Effector CD4-positive, alpha-beta T cell (primary cell): ENCODE data around the gene AKAP6.

Experiments used
- DNase-seq: peaks from one replicate; pipeline ENCODE4 v3.0.0-alpha.2; 2020

The AKAP6 gene

DNA sequence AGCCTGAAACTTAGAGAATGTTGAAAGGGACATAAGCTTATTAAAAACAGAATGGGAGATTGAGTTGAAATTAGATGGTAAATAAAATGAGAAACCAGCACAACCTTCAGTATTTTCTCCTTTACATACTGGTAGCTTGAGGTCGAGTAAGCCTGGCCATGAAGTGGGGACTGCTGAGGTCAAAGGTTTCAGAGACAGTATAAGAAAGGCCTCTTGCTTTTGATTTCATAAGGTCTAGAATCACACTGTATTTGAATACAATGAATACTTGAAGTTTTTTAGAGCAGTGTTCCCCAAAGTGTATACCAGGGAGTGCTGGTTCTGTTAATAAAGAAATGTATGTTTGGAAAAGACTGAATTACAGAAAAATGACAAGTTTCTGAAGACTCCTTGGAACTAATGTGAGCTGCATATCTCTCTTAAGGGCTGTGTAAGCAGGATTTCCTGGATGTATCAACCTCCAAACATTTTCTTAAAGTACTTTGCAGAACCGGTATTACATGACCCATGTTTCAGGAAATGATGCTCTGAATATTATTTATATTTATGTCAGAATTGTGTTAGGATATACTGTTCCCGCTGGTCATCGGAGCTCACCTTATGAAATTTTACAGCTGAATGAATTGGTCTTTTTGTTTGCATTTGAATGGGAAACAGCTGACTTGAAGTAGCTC is 85.0 kb downstream of the AKAP6 start:
- DNase-seq, result no peak

DNA sequence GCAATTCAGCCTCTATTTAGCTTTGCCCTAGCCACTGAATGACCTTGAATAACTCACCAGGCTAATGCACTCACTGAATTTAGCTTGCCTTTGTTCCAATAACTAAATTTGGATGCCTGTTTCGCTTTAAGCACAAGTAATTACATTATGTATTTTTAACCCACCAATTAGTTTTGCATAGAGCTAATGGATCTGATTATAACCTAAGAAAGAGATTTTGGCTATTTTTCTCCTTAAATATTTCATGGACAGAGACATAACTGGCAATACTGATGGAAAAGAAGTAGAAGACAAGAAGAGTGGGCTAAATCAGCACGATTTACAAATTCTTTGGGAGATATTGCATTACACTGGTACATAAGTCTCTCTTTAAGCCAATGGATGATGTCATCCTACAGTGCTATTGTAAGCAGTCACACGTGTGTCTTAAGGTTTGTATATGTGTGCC is 85.7 kb downstream of the AKAP6 start:
- DNase-seq, result no peak

DNA sequence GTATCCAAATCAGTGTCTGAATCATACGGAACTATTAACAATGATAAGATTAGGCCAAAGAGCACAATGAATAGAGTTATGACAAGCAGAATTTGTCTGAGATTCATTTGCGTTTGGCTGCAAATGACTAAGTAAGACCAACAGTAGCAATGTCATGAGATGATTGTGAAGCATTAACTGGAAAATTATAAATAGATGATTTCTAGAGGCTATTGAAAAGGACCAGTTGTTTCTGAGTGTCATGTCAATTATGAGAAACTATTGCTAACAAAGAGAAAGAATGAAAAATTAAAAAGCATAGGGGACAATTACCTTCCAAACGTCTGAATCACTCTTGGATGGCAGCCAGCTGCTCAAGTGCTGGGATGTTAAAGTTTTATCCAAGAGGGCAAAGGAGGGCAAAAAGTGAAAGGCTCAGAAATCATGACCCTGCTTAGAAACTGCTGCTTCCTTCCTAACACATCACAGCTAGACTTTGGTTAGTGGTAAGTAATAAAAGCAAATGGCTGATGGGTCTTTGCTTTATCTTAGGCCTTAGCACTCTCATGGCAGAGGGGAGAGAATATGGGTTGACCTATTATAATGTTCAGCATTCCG is 89.0 kb downstream of the AKAP6 start:
- no peak for DNase-seq

DNA sequence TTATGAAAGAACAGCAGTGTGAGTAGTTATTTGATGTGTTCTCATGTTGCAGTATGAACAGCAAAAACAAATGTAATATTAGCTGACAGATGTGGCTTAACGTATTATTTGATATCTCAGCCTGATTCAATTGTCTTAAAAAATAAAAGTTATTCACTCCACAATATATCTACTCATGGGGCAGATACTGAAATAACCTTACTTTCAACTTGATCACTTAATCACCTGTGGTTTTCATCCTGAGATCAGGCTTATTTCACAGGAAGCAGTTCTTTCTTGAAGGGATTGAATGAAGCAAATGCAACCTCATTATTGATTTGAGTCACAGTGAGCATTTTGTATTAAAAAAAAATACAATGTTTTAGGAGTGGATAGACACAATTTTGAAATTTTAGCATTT is 90.3 kb downstream of the AKAP6 start:
- DNase-seq, result no peak

DNA sequence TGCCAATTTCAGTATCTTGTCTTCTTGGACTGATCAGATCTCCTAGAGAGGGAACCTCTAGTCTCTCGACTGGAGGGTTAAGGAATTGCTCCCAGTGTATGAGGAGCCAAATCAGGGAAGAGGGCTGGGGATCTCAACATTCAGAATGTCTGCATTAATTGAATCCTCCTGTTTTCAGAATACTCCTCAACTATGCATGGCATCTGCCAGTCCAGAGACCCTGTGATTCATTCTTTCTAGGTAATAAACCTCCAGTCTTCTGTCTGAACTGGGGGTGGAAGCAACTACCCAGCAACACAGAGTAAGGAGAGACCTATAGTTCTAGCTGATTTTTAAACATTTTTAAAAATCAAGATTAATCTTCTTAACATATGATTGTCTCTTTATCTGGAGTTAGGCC is 92.7 kb downstream of the AKAP6 start:
- no peak for DNase-seq

DNA sequence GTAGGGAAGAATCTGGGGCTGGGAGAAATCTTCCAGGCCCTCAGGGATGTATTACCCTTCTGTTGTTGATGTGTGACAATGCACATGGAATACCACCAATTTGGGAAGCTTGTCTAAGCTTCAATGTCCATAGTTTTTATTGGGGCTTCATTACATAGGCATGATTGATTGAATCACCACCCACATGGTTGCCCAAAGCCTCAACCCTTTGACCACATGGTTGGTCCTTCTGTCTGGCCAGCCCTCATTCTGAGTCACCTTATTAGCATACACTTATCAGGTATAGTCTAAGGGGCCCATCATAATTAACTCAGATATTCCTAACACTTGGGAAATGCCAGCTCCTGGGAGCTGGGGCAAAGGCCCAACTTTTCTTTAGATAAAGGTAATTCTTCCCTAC is 93.3 kb downstream of the AKAP6 start:
- DNase-seq, result no peak

DNA sequence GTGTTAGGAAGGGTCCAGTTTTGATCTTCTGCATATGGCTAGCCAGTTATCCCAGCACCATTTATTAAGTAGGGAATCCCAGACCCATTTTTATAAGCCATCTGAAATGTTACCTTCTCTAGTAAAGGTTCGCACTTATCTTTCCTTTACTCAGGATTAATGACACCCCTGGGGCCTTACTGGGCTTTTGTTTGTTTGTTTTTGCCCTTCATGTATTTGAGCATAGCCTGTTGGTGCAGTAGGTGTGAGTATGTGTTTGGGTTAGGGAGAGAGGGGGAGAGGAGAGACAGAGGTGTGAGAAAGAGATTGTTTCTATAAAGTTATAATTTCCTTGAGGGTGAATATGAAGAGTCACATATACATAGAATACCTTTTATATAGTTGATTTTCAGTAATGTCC is 96.9 kb downstream of the AKAP6 start:
- no peak for DNase-seq

DNA sequence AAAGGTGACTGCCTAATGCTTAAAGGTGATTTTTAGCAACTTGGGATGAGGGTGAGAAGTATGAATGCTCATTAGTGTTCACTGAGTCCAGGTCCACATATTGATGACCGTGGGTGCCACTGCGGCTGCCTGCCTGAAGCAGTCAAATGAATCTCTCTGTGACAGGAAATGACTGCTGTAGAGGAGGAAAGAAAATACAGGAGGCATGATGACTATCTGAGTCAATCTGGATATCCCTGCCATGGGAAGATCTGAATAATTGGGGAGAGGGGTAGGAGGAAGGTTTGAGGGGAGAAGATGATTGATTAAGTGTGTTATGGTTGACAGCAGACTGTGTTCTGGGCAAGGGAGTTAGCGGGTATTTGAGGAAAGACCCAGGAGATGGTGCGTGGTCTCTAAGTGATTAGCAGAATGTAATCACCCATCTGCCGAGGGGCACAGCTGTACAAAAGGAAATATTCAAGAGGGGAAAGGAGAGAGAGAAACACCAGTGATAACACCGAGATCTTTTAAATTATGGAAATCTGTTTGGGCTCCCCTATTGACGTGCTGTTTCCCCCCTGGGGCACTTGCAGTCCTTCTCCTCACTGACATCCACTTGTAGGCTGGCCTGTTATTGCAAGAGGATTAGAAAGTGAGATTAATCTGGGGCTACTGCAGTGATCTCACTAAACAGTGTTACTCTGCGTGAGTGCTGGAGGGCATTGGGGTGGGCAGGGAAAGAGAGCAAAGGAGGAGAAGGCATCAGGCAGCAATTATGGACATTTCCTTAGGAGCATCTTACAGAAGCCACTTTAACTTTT is 97.7 kb downstream of the AKAP6 start:
- DNase-seq, result no peak

DNA sequence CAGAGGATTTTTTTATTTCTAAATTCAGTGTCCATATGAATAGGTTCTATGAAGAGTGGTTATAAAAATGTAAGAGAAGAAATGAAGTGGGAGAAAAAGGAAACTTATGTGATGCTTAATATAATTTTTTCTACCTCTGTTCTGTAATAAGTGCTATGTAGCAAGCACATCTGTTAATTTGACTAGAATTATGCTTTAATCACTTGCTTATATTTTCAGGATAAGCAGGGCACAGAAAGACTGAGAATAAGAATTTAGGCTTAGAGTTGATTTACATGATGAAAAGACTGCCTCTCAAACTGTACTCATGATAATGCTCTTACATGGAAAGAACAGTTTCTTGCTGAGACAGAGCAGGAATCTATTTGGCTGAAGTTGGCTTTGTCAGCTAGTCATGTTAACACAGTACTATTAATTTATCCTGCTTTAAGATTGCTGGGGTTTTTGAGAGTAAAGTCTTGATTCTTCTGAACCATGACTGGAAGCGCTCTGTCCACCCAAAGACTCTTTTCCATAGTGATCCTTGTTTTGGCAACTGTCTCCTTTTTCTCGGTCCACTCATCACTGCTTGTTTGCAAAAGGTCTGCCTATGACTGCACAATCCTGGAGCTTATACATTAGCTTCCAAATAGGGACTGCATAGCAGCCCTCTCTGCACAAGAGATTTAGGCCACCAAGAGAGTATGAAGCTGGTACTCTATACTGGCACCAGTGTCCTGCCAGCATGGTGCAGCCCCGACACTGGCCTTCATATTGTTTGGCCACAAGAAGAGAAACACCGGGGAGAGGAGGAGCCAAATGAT is 98.8 kb downstream of the AKAP6 start:
- DNase-seq, result no peak

DNA sequence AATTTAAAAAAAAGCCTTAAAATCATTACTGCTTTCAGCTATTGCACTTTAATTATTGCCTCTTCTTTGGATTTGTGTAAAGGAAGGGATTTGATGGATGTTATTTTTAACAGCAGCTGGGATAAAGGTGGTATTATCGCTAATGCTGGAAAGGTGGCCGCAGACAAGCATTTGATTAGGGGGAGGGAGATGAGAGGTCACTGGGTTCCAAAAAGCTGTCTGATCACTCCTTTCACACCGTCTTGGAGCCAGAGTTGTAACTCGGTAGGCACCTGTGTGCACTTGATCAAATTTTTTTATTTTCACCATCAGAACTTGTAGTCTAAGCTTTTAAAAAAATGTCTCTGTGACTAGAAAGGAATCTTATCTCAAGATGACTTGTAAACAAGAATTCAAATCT is 99.8 kb downstream of the AKAP6 start:
- no peak for DNase-seq

DNA sequence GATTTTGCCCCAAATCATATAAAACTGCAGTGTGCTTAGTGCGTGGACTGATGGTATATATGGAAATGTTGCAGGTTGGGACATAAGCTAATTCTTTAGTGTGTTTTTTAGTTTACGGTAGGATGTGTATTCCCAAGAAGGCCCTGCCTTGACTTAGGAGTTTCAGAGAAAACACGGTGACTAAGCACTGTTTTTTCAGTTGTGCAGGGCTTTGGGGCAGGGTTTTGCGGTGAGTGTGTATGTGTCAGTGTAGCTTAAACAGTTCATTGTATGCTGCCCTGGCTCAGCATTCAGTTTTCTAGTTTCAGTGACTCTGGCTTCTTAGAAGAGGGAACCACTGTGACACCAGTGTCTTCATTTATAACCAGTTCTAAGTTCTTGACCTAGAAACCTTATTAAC is 101.2 kb downstream of the AKAP6 start:
- no peak for DNase-seq

DNA sequence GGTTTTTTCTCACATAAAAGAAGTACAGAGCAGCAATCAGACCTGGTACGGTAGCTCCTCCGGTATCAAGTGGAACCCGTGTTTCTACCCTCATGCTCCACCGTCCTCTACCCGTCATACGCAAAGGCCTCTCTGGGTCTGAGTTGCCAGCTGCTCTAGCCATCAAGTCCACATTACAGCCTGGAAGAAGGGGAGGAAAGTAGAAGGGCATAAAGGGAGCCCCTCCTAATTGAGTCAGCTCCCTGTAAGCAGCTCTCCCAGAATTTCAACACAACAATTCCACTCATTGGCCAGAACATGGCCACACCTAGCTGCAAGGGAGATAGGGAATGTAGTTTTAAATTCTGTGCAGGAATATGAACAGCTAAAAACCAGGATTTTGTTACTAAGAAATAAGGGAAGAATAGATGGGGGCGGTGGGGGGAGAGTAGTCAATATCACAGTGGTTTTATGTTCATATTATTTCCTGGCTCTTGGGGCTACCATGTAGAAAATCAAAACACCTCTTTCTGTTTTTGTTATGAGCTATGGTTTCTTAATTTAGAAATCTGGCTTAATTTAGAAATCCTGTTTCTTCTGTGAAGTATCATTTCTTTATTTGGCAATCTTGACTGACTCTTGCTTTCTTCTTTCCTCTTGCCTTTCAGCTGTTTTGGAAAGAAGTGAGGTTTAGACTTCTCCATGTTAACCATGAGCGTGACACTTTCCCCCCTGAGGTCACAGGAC is 103.9 kb downstream of the AKAP6 start:
- no peak for DNase-seq

DNA sequence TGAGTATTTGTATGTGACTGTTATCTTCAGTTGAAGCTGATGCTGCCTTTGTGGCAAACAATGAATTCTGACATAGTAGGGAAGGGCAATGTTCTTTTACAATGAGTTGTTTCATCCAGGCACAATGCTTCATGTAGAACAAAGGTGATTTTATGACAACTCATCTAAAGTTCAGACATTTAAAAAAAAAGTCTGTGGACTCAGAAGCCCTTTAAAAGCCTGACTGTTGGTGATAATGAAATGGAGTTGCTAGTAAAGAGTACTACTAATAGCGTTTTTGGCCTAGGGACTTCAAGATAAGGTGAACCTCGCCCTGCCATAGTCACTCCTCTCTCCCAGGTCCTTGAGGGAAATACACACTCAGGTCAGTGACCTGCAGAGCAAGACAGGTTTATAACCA is 105.1 kb downstream of the AKAP6 start:
- no peak for DNase-seq

DNA sequence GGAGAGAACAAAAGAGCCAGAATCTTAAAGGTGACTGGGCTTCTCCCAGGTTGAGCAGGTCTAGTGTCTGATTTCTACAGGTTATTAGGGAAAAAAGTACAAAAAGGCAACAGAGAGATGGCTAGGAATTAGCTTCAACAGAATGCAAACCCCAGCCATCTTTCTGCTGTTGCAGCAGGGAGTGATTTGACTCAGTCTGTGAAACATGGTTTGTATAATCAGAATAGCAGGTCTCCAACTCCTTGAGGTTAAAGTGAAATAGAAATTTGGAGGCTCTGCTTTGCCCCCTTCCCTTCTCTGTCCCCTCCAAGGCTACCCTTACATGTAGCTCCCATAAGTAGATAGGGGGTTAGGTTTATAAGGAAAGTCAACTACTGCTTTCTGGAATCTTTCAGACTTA is 105.8 kb downstream of the AKAP6 start:
- no peak for DNase-seq

DNA sequence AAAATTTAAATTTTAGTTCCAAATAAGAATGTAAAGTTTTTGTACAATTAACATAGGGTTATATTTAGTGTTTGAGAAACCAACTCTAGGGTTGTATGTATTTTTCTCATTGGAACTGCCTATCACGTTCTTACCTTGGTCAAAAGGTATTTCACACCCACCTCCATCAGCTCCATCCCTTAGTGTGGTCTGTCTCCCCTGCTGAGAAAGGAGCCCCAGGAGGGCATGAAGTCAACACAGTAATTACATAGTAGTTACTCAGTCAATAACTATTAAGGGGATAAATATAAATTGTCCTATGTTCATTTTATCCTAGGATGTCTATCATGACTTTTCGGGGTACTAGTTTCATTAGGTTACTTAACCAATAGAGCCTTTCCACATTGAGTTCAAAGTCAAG is 106.3 kb downstream of the AKAP6 start:
- DNase-seq, result no peak

DNA sequence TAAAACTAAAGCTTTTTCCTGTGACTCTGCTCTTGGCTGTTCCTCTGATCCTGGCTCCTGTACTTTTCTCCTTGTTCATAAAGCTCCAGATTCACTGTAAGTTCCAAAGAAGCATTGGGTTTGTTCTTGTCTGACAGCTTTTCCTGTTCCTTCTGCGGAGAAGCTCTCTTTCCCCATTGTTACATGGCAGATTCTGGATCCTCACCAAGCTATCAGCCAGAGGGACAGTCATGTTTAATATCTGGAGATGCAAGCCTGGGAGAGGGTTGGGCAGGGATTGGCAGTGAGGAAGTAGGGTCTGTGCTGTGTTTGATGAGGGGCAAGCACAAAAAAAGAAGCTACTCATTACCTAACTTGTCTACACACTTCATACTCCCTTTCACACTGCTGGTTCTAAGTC is 107.9 kb downstream of the AKAP6 start:
- DNase-seq, result no peak

DNA sequence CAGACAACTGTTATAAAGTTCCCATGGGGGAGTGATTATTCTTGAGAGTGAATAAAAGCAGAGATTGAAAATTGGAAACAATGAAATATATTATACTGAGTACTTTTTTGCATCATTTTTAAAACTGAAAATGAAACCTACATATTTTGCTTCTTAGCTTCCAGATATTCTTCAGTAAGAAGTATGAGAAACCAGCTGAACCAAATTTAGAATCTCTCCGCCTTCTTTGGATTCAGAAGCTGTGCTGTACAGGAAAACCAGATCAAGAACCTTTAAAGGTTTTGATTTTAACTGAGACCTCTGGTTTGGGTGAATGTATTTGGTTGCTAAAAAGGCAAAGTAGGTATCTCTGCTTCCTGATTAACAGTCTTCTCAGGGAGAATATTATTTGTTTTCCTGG is 109.4 kb downstream of the AKAP6 start:
- no peak for DNase-seq

DNA sequence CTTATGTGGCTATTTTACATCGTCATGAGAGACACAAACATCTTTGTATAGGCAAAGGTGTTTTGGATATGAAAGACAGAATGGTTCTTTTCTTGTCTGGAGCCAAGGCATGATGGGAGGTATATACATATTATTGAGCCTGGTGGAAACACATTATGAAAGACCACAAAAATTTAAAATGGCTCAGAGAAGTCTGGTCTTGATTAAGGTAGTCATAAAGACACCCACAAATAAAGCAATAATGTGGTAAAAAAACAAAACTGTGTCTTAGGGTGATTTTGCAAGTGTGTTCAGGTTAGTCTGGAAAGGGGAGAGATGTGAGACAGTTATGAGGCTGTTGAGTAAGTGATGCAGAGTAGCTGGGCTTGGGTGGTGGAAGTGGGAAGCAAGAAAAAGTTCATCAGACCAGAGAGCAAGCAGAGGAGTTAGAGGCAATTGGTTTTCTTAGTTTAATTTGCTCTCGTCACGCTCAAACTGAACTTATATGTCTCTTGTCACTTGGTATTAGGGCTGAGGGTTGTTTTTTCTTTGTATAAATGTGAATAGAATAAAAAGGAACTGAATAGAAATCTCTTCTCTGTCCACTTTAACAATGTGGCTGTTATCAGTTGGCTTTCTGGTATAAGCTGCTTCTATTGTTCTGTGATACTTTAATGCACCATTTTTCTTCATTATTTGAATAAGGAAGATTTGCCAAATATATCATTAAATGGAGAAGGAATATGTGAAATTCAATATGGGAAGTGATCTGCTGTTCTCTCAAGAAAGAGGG is 115.0 kb downstream of the AKAP6 start:
- no peak for DNase-seq

DNA sequence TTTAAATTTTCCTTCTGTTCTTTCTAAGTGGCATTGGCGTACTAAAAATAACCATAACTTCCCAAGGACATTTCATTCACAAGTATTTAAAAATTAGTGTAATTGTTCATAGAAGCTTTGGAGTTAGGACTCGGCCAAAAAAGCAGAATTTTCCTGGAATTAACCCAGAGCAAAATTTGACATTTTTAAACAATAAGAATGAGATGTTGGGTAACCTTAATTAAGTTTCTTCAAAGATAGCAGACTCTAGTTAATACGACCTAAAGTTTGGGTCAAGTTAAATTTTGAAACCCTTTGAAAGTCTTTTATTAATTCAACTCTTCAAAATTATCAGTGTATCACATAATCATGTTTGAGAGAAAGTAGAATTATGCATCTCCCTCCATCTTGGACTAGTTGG is 118.3 kb downstream of the AKAP6 start:
- DNase-seq, result no peak

DNA sequence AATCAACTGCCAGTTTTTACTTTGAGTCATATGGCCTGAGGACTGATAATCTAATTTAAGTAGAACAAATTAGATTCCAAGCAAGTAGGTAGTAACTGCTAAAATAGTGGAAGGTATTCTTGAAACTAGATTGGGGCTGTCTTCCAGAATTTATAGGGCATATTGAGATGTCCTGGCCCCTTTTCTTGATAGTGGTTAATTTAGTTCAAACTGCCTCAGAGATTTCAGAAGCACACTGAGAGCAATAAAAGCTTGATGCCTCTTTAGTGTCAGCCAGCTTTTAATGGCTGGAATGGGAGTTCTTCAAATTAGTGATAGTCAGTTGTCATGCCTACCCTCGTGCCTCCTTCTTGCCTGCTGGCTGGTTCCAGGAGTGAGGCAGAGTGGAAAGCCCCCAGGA is 120.5 kb downstream of the AKAP6 start:
- no peak for DNase-seq

DNA sequence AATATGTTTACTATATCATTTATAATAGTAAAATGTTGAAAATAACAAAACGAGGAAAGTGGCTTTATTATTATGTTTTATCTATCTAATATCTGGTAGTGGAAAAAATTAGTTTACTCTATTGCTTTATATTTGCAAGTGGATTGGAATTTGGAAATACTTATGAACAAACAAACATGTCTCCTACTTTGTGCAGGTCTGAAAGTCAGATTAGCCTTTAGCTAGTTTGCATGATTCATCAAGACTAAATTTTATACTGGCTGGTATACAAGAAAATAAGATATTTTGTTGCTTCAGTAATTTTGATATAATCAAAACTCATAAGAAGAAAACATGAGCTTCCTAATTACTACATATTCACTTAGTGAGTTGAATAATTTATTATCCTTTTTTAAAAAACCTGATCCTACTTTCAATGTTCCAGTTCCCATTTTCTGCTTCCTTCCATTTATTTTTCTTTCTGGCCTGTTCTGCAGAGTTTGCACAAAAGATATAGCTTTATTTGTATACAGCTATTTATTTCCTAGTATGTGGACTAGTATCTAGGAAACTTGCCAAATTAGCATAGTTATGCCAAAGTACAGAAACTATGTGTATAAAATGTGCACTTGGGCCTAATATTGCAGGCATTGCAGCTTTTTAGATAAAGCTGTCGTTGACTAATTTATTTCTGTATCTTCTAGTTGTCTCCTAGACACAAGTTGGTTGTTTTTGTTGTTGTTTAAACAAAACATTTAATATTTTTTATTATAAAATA is 122.0 kb downstream of the AKAP6 start:
- no peak for DNase-seq
